HCT116 (cell line): ENCODE measurements around the gene PON3. TPM values are rescaled to one million over a fixed set of nuclear protein-coding genes. Genes with fewer than 3 reads are reported as not detected.

Source experiments
- ATAC-seq: fragments of 200-7000 bp; cut with Tn5 transposase; 2 replicates; pipeline ENCODE4 v1.9.1; 2020; ENCODE audit warnings: mild to moderate bottlenecking, moderate library complexity
- BruUV-seq: library from RNA; stranded (reverse); fragments of 400-500 nt; replicated peaks from 2 replicates; lab custom pipeline; 2021; lab: Mats Ljungman, UMichigan
- CTCF ChIA-PET: fragments of 300-600 bp; sonication (Branson Sonifier 250); formaldehyde crosslinking; loops from one replicate; lab custom pipeline; 2021; ENCODE audit warnings: antibody characterized with exemption; lab: Charles Lee
- POLR2A ChIA-PET: fragments of 300-600, 350-600 bp; sonication (Branson Sonifier 250); formaldehyde crosslinking; loops from one replicate; lab custom pipeline; 2021; ENCODE audit warnings: antibody characterized with exemption; lab: Charles Lee
- RAD21 ChIA-PET, 2 experiments: fragments of 300-600 bp; sonication (Branson Sonifier 250); formaldehyde crosslinking; loops; one replicate each; lab custom pipeline; 2023; ENCODE audit warnings: low total read pairs in 2 of 2; ENCODE audit not compliant: uncharacterized antibody in 2 of 2, unreplicated experiment in 2 of 2, low non-redundant PET in 1 of 2; lab: Charles Lee
- DNase-seq: peaks from one replicate; pipeline ENCODE4 v3.0.0-alpha.2; 2010; ENCODE audit warnings: low read depth, low spot score
- H2AFZ ChIP-seq: fragments of 200-600 bp; shearing (Covaris generic), sonication (generic); 2 replicates; pipeline ENCODE4 v1.6.1; 2017; ENCODE audit warnings: low read depth, mixed run types, mixed read lengths, antibody characterized with exemption, low read length; ENCODE audit not compliant: poor library complexity, severe bottlenecking
- H3K27ac ChIP-seq: 2 replicates; pipeline ENCODE4 v1.5.1; 2012; ENCODE audit warnings: low read depth, low read length
- H3K27me3 ChIP-seq: fragments of 200-600 bp; sonication (generic); 2 replicates; pipeline ENCODE4 v1.6.1; 2016; ENCODE audit warnings: mixed run types, low read length, mixed read lengths; ENCODE audit not compliant: insufficient read depth
- H3K36me3 ChIP-seq, 2 experiments: fragments of 200-500 bp in 1 of 2; fragments of 200-600 bp in 1 of 2; sonication (Bioruptor generic) in 1 of 2; sonication (generic) in 1 of 2; 2 replicates each; pipeline versions ENCODE4 v1.5.1 to v1.6.1; 2014 to 2016; ENCODE audit warnings: low read length in 2 of 2, inconsistent platforms in 1 of 2, mixed read lengths in 1 of 2, mixed run types in 1 of 2; ENCODE audit not compliant: insufficient read depth in 2 of 2, control insufficient read depth in 1 of 2
- H3K4me1 ChIP-seq, 2 experiments: fragments of 200-600 bp in 1 of 2; sonication (generic) in 1 of 2; 2 replicates each; pipeline versions ENCODE4 v1.5.1 to v1.6.1; 2012 to 2017; ENCODE audit warnings: low read length in 2 of 2, inconsistent platforms in 1 of 2, mild to moderate bottlenecking in 1 of 2, mixed read lengths in 1 of 2, mixed run types in 1 of 2, moderate library complexity in 1 of 2; ENCODE audit not compliant: insufficient read depth in 2 of 2, control insufficient read depth in 1 of 2
- H3K4me2 ChIP-seq: fragments of 200-600 bp; sonication (generic); 2 replicates; pipeline ENCODE4 v1.6.1; 2017; ENCODE audit warnings: mixed run types, low read length, mixed read lengths
- H3K4me3 ChIP-seq, 2 experiments: fragments of 200-600 bp in 1 of 2; sonication (generic) in 1 of 2; replicated peaks in 1 of 2; 2 replicates each; pipeline ENCODE4 v1.5.1; 2011 to 2016; ENCODE audit warnings: low read length in 2 of 2, control low read depth in 1 of 2, low read depth in 1 of 2, mild to moderate bottlenecking in 1 of 2, mixed read lengths in 1 of 2, mixed run types in 1 of 2
- H3K79me2 ChIP-seq: fragments of 200-600 bp; sonication (generic); 2 replicates; pipeline ENCODE4 v1.6.1; 2017; ENCODE audit warnings: mild to moderate bottlenecking, mixed run types, low read length, moderate library complexity, mixed read lengths; ENCODE audit not compliant: insufficient read depth
- H3K9ac ChIP-seq: fragments of 200-600 bp; sonication (generic); 2 replicates; pipeline ENCODE4 v1.6.1; 2016; ENCODE audit warnings: low read length, mixed read lengths
- H3K9me2 ChIP-seq: fragments of 200-600 bp; sonication (generic), shearing (Covaris generic); 2 replicates; pipeline ENCODE4 v1.6.1; 2017; ENCODE audit warnings: mixed run types, mild to moderate bottlenecking, moderate library complexity; ENCODE audit not compliant: insufficient read depth
- H3K9me3 ChIP-seq, 2 experiments: fragments of 200-500 bp in 1 of 2; fragments of 200-600 bp in 1 of 2; sonication (Bioruptor generic) in 1 of 2; sonication (generic) in 1 of 2; 2 replicates each; pipeline ENCODE4 v1.6.1; 2014 to 2017; ENCODE audit warnings: low read length in 2 of 2, mixed read lengths in 2 of 2, inconsistent platforms in 1 of 2, low read depth in 1 of 2, mild to moderate bottlenecking in 1 of 2, mixed run types in 1 of 2, moderate library complexity in 1 of 2; ENCODE audit not compliant: control insufficient read depth in 1 of 2, insufficient read depth in 1 of 2
- H4K20me1 ChIP-seq: fragments of 200-600 bp; sonication (generic), shearing (Covaris generic); 2 replicates; pipeline ENCODE4 v1.6.1; 2017; ENCODE audit warnings: mixed run types, mild to moderate bottlenecking, moderate library complexity; ENCODE audit not compliant: insufficient read depth
- EGR1 ChIP-seq: IDR thresholded peaks from 2 replicates; pipeline ENCODE4 v1.6.1; 2012; ENCODE audit warnings: low read depth
- YY1 ChIP-seq: IDR thresholded peaks from 2 replicates; pipeline ENCODE4 v1.6.1; 2011; ENCODE audit warnings: low read length, low read depth, moderate library complexity, mild to moderate bottlenecking; ENCODE audit not compliant: insufficient replicate concordance; ENCODE audit errors: extremely low read depth
- intact Hi-C: fragments of 100-400 bp; cut with micrococcal nuclease; formaldehyde crosslinking; loops from 2 replicates; pipeline ENCODE4 v1.10.0; 2022
- total RNA-seq: library from RNA; stranded (reverse); gene quantifications from one replicate; pipeline ENCODE4 v1.2.1, GENCODE V29; 2021; ENCODE audit not compliant: unreplicated experiment
- TF ChIP-seq, protein P1 (sequence below): IDR thresholded peaks from 2 replicates; pipeline ENCODE4 v1.6.1; 2012

Gene PON3
- total RNA-seq, 1 experiment from 2014 or later: 2.6 TPM

DNA sequence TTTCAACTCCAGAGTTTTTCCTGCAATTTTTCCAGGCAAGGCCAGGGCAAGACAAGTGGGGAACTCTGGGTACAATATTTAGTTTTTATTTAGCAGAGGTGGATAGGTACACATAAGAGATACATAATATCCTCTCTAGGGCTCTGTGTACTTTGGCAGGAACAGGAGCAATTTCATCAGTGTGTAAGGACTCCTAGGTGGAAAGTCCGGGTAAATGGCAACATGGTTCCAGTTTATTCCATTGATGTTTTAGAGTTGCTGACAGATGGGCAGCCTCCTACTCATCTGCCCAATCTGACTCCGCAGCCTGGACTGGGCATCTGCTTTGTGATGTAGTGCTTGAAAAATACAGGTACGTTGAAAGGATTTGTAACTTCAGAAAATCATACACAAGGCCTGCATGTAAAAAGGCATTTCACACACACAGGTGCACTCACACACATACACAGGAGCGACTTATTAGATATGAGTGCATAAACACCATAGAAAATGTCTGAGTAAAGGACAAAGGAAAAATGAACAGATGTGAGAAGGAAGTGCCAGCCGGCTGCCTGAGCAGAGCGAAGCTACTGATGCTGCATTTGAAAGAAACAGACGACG lies 77.6 kb downstream of the PON3 start:
- ChIA-PET RAD21 (no interaction called here), POLR2A (no interaction called here), CTCF (no interaction called here)
- no peaks in the 10 kb centered on the region for H3K27me3 ChIP-seq
- ATAC-seq (no peak), DNase-seq (no peak)
- H2AFZ ChIP-seq: no peak overlapping the region
- no peaks in the 10 kb centered on the region for H4K20me1 ChIP-seq
- no peaks in the 10 kb centered on the region for H3K36me3 ChIP-seq
- H3K9ac ChIP-seq: no peak overlapping the region
- intact Hi-C loops: no loop called here
- no peaks in the 10 kb centered on the region for H3K79me2 ChIP-seq
- H3K4me1 ChIP-seq: no peaks in the 10 kb centered on the region
- no TSS peak for BruUV-seq
- H3K9me2 ChIP-seq: no peaks in the 10 kb centered on the region
- TF ChIP-seq, protein P1, sequence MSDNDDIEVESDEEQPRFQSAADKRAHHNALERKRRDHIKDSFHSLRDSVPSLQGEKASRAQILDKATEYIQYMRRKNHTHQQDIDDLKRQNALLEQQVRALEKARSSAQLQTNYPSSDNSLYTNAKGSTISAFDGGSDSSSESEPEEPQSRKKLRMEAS: no peak
- no peak for TF ChIP-seq EGR1
- H3K4me2 ChIP-seq: no peak overlapping the region
- H3K4me3 ChIP-seq: no peak overlapping the region
- no peak overlapping the region for H3K27ac ChIP-seq
- H3K9me3 ChIP-seq: no peaks in the 10 kb centered on the region

DNA sequence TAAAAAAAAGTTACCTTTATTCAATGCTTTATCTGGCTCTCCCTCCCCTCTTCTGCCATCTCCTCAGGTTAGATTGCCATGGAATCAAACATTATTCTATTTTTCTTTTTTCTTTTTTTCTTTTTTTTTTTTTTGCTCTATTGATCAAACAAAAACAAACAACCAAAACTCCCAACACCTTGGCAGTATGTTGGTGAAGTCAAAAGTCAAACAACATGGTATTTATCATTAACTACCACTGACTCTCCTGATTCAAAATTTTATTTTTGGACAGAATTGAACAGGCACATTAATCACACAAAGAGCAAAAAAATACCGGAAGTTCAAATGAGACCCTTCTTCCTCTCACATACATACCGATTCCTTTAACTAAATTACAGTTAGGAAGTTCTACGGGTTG lies 78.2 kb downstream of the PON3 start:
- CTCF ChIA-PET: no interaction called here
- no peak for ATAC-seq
- BruUV-seq: no TSS peak

More for the DNA sequence above, 78.2 kb downstream of the PON3 start:
- TF ChIP-seq YY1: no peak
- TF ChIP-seq, all 23 proteins: peak for 0
- POLR2A ChIA-PET: no interaction called here
- Histone ChIP-seq H3K79me2 (no peaks in the 10 kb centered on the region), H4K20me1 (no peaks in the 10 kb centered on the region), H3K36me3 (no peaks in the 10 kb centered on the region), H3K4me3 (no peak overlapping the region), H3K4me2 (no peak overlapping the region), H3K9ac (no peak overlapping the region), H2AFZ (peak overlapping the region; percentile 2), H3K27ac (no peak overlapping the region), H3K9me3 (no peaks in the 10 kb centered on the region), H3K9me2 (no peaks in the 10 kb centered on the region), H3K4me1 (no peaks in the 10 kb centered on the region), H3K27me3 (no peaks in the 10 kb centered on the region)
- DNase-seq: no peak
- RAD21 ChIA-PET: no interaction called here
- intact Hi-C loops: no loop called here
